GM18867 (cell line): ENCODE data around the gene IRS2.

Experiments used
- ATAC-seq: cut with Tn5 transposase; IDR thresholded peaks from one replicate; pipeline ENCODE4 v1.9.1; 2021; ENCODE audit warnings: mild to moderate bottlenecking, moderate library complexity; ENCODE audit not compliant: unreplicated experiment

IRS2 gene

GRCh38 chr13:109809216-109809932 lies 23.0 kb upstream of the IRS2 start:
- ATAC-seq, result no peak

GRCh38 chr13:109807345-109807744 lies 21.0 kb upstream of the IRS2 start:
- no peak for ATAC-seq

- no peak for ATAC-seq
These were observed 18.3 kb upstream of the IRS2 start for GRCh38 chr13:109804654-109805053.

- no peak for ATAC-seq
These were observed 17.4 kb upstream of the IRS2 start for GRCh38 chr13:109803825-109804224.

- no peak for ATAC-seq
These were observed 16.6 kb upstream of the IRS2 start for GRCh38 chr13:109802936-109803335.

GRCh38 chr13:109795011-109795410 lies 8.6 kb upstream of the IRS2 start:
- no peak for ATAC-seq

GRCh38 chr13:109794095-109794494 lies 7.7 kb upstream of the IRS2 start:
- ATAC-seq, result no peak

- ATAC-seq, result peak; percentile 52
These were observed 6.2 kb upstream of the IRS2 start for GRCh38 chr13:109792416-109793059.

GRCh38 chr13:109790942-109791605 lies 4.7 kb upstream of the IRS2 start:
- ATAC-seq, result no peak

- no peak for ATAC-seq
These were observed 3.7 kb upstream of the IRS2 start for GRCh38 chr13:109790086-109790485.

GRCh38 chr13:109789262-109789661 lies 2.9 kb upstream of the IRS2 start:
- ATAC-seq, result no peak

- ATAC-seq, result peak; percentile 32
These were observed 2.2 kb upstream of the IRS2 start for GRCh38 chr13:109788372-109789111.

GRCh38 chr13:109787135-109787954 lies 962 bp upstream of the IRS2 start:
- peak; percentile 6 for ATAC-seq

GRCh38 chr13:109785892-109786450 lies 412 bp downstream of the IRS2 start:
- ATAC-seq, result peak; percentile 1

- no peak for ATAC-seq
These were observed 1.1 kb downstream of the IRS2 start for GRCh38 chr13:109785141-109785891.

- no peak for ATAC-seq
These were observed 1.7 kb downstream of the IRS2 start for GRCh38 chr13:109784590-109785140.

- ATAC-seq, result no peak
These were observed 2.4 kb downstream of the IRS2 start for GRCh38 chr13:109783815-109784589.

GRCh38 chr13:109783447-109783814 lies 3.0 kb downstream of the IRS2 start:
- ATAC-seq, result no peak
